ENCODE data around the gene CEBPA.
"Not testable (repeated sequence)": the region's sequence is repeated elsewhere in the genome, so short reads cannot be mapped to it uniquely, and the experiment has no call there.

Gene CEBPA

GRCh38 chr19:33323093-33323820 is 20.9 kb upstream of the CEBPA start:
- DNase-seq: no peak

DNA sequence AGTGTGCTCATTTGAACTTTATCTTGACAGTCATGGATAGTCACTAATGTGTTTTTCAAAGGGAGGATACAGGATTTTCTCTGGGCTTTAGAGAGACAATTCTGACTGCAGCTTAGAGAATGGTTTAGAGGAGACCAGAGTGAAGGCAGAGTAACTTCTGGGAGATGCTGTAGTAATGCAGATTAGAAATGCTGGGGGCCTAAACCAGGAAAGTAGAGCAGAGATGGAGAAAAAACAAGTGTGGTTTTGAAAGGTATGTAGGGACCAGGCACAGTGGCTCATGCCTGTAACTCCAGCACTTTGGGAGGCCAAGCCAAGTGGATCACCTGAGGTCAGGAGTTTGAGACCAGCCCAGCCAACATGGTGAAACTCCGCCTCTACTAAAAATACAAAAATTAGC is 18.3 kb upstream of the CEBPA start:
- no peak for DNase-seq

- DNase-seq: not testable (repeated sequence)
Measured at GRCh38 chr19:33317991-33318390, 15.7 kb upstream of the CEBPA start.

- no peak for DNase-seq
Measured at GRCh38 chr19:33317517-33317916, 15.2 kb upstream of the CEBPA start.

- no peak for DNase-seq
Measured at GRCh38 chr19:33316541-33317264, 14.4 kb upstream of the CEBPA start.

- DNase-seq: not testable (repeated sequence)
Measured at GRCh38 chr19:33312808-33313207, 10.5 kb upstream of the CEBPA start.

DNA sequence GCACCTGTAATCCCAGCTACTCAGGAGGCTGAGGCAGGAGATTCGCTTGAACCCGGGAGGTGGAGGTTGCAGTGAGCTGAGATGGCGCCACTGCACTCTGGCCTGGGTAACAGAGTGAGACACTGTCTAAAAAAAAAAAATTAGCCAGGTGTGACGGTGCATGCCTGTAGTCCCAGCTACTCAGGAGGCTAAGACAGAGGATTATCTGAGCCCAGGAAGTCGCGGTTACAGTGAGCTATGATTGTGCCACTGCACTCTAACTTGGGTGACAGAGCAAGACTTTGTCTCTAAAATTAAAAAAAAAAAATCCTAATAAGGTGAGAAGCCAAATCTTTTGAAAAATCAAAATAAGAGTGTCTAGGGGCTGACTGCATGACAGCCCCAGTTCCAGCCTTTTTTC is 9.7 kb upstream of the CEBPA start:
- no peak for DNase-seq

DNA sequence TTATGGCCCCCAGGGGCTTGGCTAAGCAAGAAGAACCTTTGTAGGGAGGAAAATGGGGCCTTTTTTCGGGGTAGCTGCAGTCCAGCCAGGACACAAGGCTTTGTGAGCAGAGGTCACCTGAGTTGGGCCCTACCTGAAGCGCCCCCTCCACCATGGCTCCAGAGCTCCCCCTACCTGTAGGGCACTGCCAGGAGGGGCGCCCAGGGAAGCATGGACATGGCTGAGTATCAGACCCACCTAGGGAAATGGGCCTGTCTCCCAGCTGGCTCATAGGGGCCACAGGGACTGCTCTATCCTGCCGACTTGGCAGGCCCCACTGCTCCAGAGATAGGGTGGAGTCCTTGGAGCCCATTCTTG is 9.0 kb upstream of the CEBPA start:
- no peak for DNase-seq

DNA sequence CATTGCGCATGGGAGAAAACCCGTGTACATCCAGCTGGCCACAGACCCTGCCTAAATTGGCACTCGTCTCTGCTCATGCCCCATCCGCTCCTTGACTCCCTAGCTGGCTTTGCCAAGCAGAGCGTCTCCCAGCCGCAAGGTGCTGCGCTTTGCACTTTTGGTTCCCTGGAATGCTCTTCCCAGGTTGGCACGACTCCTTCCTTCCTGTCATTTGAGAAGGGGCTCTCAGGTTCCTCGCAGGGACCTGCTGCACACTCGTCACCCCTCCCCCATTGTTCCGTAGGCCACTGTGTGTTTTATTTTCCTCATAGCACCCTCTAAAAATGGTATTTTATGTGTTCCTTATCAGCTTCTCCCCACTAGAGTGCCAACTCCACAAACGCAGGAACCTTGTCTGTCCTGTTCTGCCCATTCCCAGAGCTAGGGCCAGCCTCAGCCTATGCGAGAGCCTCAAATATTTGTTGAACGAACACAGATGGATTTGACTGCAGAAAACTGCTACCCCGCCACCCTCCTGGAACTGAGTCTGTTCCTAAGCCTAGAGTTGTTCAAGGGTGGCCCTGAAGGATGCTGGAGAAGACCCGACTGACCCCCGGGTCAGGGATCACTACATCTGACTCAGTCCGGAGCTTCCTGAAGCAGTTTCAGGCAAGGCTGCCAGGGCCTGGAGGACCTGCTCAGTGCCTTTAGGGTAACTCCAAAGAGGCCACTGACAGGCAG is 8.4 kb upstream of the CEBPA start:
- DNase-seq: no peak

GRCh38 chr19:33309826-33310225 is 7.5 kb upstream of the CEBPA start:
- no peak for DNase-seq

- DNase-seq: no peak
Measured at GRCh38 chr19:33306853-33307792, 4.8 kb upstream of the CEBPA start.

DNA sequence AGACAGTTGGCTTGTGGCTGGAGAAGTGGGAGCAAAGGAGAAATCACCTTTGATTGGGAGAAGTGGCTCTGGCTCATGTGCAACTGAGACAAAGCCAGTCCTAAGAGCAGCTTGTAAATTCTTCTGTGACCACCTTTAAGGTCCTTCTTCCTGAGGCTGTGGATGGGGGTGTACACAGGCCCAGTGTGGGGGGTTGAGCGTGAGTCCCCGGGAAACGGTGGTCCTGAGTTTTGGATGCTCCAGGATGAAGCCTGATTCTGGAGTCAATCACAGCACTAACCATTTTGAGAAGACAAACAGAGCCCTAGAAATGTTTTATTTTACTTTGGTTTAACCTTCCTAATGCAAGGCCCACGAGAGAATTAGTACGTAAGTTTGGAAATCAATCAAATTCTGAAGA is 3.9 kb upstream of the CEBPA start:
- no peak for DNase-seq

DNA sequence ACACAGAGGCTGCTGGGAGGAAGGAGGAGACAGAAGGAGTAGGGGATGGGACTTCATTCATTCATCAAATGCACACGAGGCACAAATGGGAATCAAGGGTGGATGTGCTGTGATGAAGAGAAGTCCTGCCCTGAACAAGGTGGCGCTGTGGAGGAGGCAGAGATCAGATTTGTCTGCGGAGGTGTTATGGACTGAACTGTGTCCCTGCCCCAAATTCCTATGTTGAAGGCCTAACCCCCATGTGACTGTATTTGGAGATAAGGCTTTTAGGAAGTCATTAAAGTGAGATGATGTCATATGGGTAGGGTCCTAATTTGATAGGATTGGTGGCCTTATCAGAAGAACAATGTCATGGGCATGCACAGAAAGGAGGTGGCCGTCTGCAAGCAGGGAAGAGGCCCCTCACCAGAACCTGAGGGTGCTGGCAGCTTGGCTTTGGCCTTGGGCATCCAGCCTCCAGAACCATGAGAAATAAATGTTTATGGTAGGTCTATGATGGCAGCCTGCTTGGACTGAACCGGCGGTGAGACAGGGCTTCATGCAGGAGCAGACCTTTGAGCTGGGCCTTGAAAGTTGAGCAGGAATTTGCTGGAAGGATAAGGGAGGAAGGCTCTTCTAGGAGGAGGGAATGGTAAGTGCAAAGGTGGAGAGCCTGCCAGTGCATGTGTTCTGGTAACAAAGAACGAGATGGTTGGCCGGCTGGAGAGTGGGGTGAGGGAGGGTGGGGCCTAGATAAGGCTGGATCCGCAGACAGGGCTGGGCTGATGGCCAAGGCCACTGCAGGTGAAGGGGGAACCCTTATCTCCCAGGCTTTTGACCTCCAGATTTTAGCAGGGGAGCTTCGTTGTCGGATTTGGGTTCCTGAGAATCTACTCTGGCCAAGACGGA is 2.7 kb upstream of the CEBPA start:
- no peak for DNase-seq

- DNase-seq: no peak
Measured at GRCh38 chr19:33304371-33304759, 2.0 kb upstream of the CEBPA start.

DNA sequence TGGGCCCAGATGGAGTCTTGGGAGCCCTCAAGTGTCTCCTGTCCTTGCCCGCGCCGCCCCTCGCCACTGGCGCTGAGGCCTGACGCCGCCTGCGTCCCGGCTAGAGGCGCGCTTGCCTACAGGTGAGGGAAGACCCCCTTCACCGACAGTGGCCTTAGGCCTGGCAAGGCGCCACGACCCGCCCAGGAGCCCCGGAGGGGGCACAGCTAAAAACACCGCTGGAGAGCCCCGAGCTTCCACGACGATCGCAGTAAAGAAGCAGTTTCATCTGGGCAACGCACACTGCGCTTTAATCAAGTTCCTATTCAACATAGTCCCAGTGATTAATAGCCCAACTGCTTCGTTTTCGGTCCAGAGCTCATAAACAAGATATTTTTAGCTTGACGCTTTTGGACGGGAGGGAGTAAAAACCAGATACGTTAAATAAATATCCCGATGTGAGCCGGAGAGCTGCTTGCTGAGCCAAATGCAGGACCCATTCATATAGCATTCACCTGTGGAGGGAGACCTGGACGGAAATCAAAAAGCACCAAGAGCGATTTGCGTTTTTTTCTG is 1.5 kb upstream of the CEBPA start:
- no peak for DNase-seq

DNA sequence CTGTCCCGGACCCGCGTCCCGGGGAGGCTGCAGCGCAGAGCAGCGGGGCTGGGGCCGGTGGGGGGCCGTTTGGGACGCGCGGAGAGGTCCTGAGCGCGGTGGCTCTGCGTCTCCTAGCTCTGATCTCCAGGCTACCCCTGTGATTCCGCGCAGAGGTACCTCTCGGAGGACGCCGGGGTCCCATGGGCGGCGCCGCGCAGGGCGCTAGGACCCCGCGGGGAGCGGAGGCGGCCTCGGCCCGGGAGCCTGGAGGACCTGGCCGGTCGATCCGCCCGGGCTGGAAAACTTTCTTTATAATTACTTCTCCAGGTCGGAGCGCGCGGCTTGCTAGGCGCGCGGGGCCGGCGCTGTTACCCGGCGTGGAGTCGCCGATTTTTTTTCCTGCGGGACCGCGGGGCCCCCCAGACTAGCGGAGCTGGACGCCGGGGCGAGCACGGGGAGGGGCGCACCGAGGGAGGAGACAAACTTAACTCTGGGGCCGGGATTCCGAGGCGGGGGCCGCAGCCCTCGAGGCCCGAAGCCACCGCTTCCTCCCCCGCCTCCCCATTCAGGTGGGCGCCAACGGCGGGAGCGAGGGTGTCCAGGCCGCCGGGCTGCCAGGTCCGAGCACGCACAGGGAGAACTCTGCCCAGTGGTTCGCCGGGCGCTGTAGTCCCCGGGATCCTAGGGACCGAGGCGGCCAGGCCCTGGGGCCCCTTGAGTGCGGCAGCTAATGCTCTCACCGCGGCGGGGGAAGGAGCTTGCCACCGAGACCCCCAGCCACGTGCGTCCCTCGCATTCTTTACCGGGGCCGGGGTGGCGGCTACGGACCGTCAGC is 848 bp upstream of the CEBPA start:
- no peak for DNase-seq

DNA sequence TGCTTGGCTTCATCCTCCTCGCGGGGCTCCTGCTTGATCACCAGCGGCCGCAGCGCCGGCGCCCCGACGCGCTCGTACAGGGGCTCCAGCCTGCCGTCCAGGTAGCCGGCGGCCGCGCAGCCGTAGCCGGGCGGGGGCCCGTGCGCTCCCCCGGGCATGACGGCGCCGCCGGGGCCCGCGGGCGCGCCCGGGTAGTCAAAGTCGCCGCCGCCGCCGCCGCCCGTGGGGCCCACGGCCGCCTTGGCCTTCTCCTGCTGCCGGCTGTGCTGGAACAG is 497 bp downstream of the CEBPA start:
- DNase-seq: no peak

GRCh38 chr19:33301144-33301899 is 1.0 kb downstream of the CEBPA start:
- DNase-seq: no peak

DNA sequence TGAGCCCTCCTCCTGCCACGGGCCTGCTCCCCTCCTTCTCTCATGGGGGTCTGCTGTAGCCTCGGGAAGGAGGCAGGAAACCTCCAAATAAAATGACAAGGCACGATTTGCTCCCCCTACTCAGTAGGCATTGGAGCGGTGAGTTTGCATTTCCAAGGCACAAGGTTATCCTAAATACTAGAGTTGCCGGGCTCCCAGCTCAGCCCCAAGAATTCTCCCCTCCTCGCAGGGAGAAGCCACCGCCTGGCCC is 1.5 kb downstream of the CEBPA start:
- no peak for DNase-seq
